H9 (cell line): ENCODE results near the gene FDX2. TPM values are rescaled to one million over a fixed set of nuclear protein-coding genes. Genes with fewer than 3 reads are reported as not detected.

Source experiments
- DNase-seq: peaks from one replicate; pipeline ENCODE4 v3.0.0-alpha.2; 2017
- H2AFZ ChIP-seq: one replicate; pipeline ENCODE4 v1.6.1; 2013; ENCODE audit warnings: mild to moderate bottlenecking, low read length, control low read depth, moderate library complexity
- H2AK5ac ChIP-seq: 2 replicates; pipeline ENCODE4 v1.6.1; 2013; ENCODE audit warnings: low read length, control low read depth, mixed read lengths; ENCODE audit not compliant: insufficient read length
- H2BK120ac ChIP-seq: one replicate; pipeline ENCODE4 v1.6.1; 2013; ENCODE audit warnings: low read depth, mild to moderate bottlenecking, low read length, control low read depth, inconsistent platforms; ENCODE audit not compliant: poor library complexity, severe bottlenecking
- H2BK12ac ChIP-seq: 2 replicates; pipeline ENCODE4 v1.6.1; 2013; ENCODE audit warnings: low read length, control low read depth, mixed read lengths, low read depth; ENCODE audit not compliant: insufficient read length
- H2BK15ac ChIP-seq: 2 replicates; pipeline ENCODE4 v1.6.1; 2013; ENCODE audit warnings: low read depth, low read length, control low read depth
- H2BK20ac ChIP-seq: one replicate; pipeline ENCODE4 v1.6.1; 2013; ENCODE audit warnings: low read depth, mild to moderate bottlenecking, low read length, control low read depth, inconsistent platforms; ENCODE audit not compliant: poor library complexity, severe bottlenecking
- H2BK5ac ChIP-seq: 2 replicates; pipeline ENCODE4 v1.6.1; 2013; ENCODE audit warnings: low read length, control low read depth, mixed read lengths; ENCODE audit not compliant: insufficient read length
- H3K14ac ChIP-seq: 2 replicates; pipeline ENCODE4 v1.6.1; 2013; ENCODE audit warnings: low read length, control low read depth; ENCODE audit not compliant: insufficient read depth
- H3K18ac ChIP-seq: 2 replicates; pipeline ENCODE4 v1.6.1; 2013; ENCODE audit warnings: low read depth, mild to moderate bottlenecking, mixed read lengths, low read length, control low read depth; ENCODE audit not compliant: insufficient read length
- H3K23ac ChIP-seq: 2 replicates; pipeline ENCODE4 v1.6.1; 2013; ENCODE audit warnings: low read length, control low read depth, mixed read lengths, low read depth; ENCODE audit not compliant: insufficient read length
- H3K23me2 ChIP-seq: 2 replicates; pipeline ENCODE4 v1.6.1; 2013; ENCODE audit warnings: low read depth, mild to moderate bottlenecking, mixed read lengths, low read length, control low read depth; ENCODE audit not compliant: insufficient read length, poor library complexity, severe bottlenecking
- H3K27ac ChIP-seq: 2 replicates; pipeline ENCODE4 v1.5.1; 2013; ENCODE audit warnings: low read length, control low read depth, mixed read lengths, low read depth; ENCODE audit not compliant: insufficient read length
- H3K27me3 ChIP-seq: 2 replicates; pipeline ENCODE4 v1.6.1; 2013; ENCODE audit warnings: low read length, control low read depth, inconsistent platforms; ENCODE audit not compliant: insufficient read depth
- H3K4ac ChIP-seq: 2 replicates; pipeline ENCODE4 v1.6.1; 2013; ENCODE audit warnings: low read depth, mild to moderate bottlenecking, control low read depth, inconsistent platforms, low read length, moderate library complexity
- H3K4me1 ChIP-seq: 2 replicates; pipeline ENCODE4 v1.6.1; 2013; ENCODE audit warnings: low read length, control low read depth, inconsistent platforms; ENCODE audit not compliant: insufficient read depth
- H3K4me2 ChIP-seq: 2 replicates; pipeline ENCODE4 v1.6.1; 2013; ENCODE audit warnings: low read length, control low read depth, mixed read lengths; ENCODE audit not compliant: insufficient read length, insufficient read depth
- H3K56ac ChIP-seq: 2 replicates; pipeline ENCODE4 v1.6.1; 2013; ENCODE audit warnings: low read depth, mild to moderate bottlenecking, mixed read lengths, low read length, control low read depth; ENCODE audit not compliant: insufficient read length
- H3K79me1 ChIP-seq: 2 replicates; pipeline ENCODE4 v1.6.1; 2013; ENCODE audit warnings: low read depth, mild to moderate bottlenecking, moderate library complexity, low read length, control low read depth, inconsistent platforms; ENCODE audit not compliant: insufficient read depth, poor library complexity, severe bottlenecking
- H3K79me2 ChIP-seq: 2 replicates; pipeline ENCODE4 v1.6.1; 2013; ENCODE audit warnings: low read length, control low read depth, inconsistent platforms; ENCODE audit not compliant: insufficient read depth
- H3K9ac ChIP-seq: 2 replicates; pipeline ENCODE4 v1.6.1; 2013; ENCODE audit warnings: low read length, control low read depth, mixed read lengths; ENCODE audit not compliant: insufficient read length; ENCODE audit errors: extremely low read depth
- H3K9me3 ChIP-seq: one replicate; pipeline ENCODE4 v1.6.1; 2013; ENCODE audit warnings: low read depth, low read length, inconsistent platforms; ENCODE audit not compliant: control insufficient read depth
- H3T11ph ChIP-seq: one replicate; pipeline ENCODE4 v1.6.1; 2013; ENCODE audit warnings: mild to moderate bottlenecking, low read length, control low read depth, inconsistent platforms
- H4K20me1 ChIP-seq: one replicate; pipeline ENCODE4 v1.6.1; 2013; ENCODE audit not compliant: control insufficient read depth, insufficient read length, insufficient read depth
- H4K5ac ChIP-seq: 2 replicates; pipeline ENCODE4 v1.6.1; 2013; ENCODE audit warnings: low read depth, mild to moderate bottlenecking, mixed read lengths, low read length, control low read depth; ENCODE audit not compliant: insufficient read length
- H4K8ac ChIP-seq: replicated peaks from 2 replicates; pipeline ENCODE4 v1.6.1; 2013; ENCODE audit warnings: low read length, control low read depth, mixed read lengths, low read depth; ENCODE audit not compliant: insufficient read length
- H4K91ac ChIP-seq: 2 replicates; pipeline ENCODE4 v1.6.1; 2013; ENCODE audit warnings: low read depth, mild to moderate bottlenecking, moderate library complexity, mixed read lengths, low read length, control low read depth; ENCODE audit not compliant: insufficient read length
- H3K27ac Mint-ChIP-seq, 3 experiments: 2 replicates in 2 of 3; 3 replicates in 1 of 3; pipeline ENCODE4 v1.8.0; 2020 to 2021; ENCODE audit warnings: mixed read lengths in 3 of 3, mild to moderate bottlenecking in 1 of 3, moderate library complexity in 1 of 3
- H3K27me3 Mint-ChIP-seq: 2 replicates; pipeline ENCODE4 v1.8.0; 2021; ENCODE audit warnings: low read depth, mild to moderate bottlenecking, moderate library complexity, mixed read lengths
- H3K36me3 Mint-ChIP-seq, 3 experiments: 2 replicates in 2 of 3; 3 replicates in 1 of 3; pipeline ENCODE4 v1.8.0; 2020 to 2021; ENCODE audit warnings: low read depth in 3 of 3, mixed read lengths in 3 of 3; ENCODE audit not compliant: insufficient read depth in 1 of 3
- H3K4me1 Mint-ChIP-seq, 2 experiments: 2 replicates each; pipeline ENCODE4 v1.8.0; 2020; ENCODE audit warnings: mixed read lengths in 2 of 2
- H3K4me3 Mint-ChIP-seq, 2 experiments: 2 replicates in 1 of 2; 3 replicates in 1 of 2; pipeline ENCODE4 v1.8.0; 2020 to 2021; ENCODE audit warnings: mild to moderate bottlenecking in 2 of 2, mixed read lengths in 2 of 2, moderate library complexity in 1 of 2
- H3K9me3 Mint-ChIP-seq, 2 experiments: 2 replicates in 1 of 2; 3 replicates in 1 of 2; pipeline ENCODE4 v1.8.0; 2020; ENCODE audit warnings: mild to moderate bottlenecking in 2 of 2, mixed read lengths in 2 of 2, moderate library complexity in 1 of 2
- WGBS: extraction: QIAGEN DNeasy Blood & Tissue Kit; methylation state at CpG from one replicate; pipeline ENCODE4 v1.1.7; 2013; ENCODE audit warnings: missing lambda C conversion rate, low lambda C conversion rate, mixed read lengths; ENCODE audit not compliant: insufficient read length; ENCODE audit errors: extremely low coverage; 5-methylcytosine and 5-hydroxymethylcytosine counted together
- total RNA-seq: library from RNA; stranded (reverse); gene quantifications from 2 replicates; pipeline ENCODE4 v1.2.1, GENCODE V29; 2021
- TF ChIP-seq, protein P1 (sequence below): fragments of 200-600 bp; sonication (generic); conservative IDR thresholded peaks from 3 replicates; pipeline ENCODE4 v1.8.0; 2021; ENCODE audit warnings: antibody characterized with exemption, mild to moderate bottlenecking

FDX2 gene
- total RNA-seq, 1 experiment from 2014 or later, result 27.7 TPM

DNA sequence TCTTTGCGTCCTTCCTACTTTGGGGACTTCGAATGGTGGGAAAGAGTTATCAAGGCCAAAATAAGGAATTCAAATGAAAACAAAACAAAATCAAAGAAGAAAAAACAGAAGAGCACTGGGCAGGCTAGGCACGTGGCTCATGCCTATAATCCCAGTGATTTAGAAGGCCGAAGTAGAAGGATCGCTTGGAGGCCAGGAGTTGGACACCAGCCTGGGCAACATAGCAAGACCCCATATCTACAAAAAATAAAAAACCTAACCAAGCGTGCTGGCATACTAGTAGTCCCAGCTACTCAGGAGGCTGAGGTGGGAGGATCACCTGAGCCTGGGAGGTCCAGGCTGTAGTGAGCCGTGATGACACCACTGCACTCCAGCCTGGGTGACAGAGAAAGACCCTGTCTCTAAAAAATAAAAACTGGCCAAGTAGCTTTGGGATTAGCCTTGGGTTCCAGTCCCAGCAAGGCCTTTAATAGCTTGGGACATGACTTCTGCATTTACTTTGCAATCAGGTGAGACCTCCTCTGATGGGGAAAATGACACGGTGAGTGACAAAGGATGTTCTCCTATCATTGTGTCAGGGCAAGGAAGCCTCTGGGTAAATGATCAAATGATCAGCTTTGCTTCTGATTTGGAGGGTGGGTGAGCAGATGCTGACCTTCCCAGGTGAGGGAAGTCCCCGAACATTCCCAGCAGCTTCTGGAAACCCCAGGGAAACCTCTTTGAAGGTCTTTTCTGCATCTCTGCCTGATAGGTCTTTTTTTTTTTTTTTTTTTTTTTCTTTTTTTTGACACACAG is 37.8 kb downstream of the FDX2 start:
- no peak overlapping the region for H3K56ac ChIP-seq
- no peak overlapping the region for H4K91ac ChIP-seq
- Mint-ChIP-seq H3K36me3 (no peaks in the 10 kb centered on the region; a peak in 1 of 7 replicates), H3K4me1 (peaks cover 0 to 5% of the 10 kb centered on the region in 2 experiments; a peak in 1 of 4 replicates), H3K9me3 (no peaks in the 10 kb centered on the region), H3K4me3 (no peak overlapping the region), H3K27ac (no peak overlapping the region; a peak in 1 of 7 replicates), H3K27me3 (peaks cover 19% of the 10 kb centered on the region)
- no peak overlapping the region for H2BK120ac ChIP-seq
- H2BK20ac ChIP-seq, result no peak overlapping the region
- no peak overlapping the region for H2BK5ac ChIP-seq
- no peak overlapping the region for H3K4ac ChIP-seq
- H2AK5ac ChIP-seq, result no peak overlapping the region
- H2AFZ ChIP-seq, result no peak overlapping the region
- TF ChIP-seq, protein P1, sequence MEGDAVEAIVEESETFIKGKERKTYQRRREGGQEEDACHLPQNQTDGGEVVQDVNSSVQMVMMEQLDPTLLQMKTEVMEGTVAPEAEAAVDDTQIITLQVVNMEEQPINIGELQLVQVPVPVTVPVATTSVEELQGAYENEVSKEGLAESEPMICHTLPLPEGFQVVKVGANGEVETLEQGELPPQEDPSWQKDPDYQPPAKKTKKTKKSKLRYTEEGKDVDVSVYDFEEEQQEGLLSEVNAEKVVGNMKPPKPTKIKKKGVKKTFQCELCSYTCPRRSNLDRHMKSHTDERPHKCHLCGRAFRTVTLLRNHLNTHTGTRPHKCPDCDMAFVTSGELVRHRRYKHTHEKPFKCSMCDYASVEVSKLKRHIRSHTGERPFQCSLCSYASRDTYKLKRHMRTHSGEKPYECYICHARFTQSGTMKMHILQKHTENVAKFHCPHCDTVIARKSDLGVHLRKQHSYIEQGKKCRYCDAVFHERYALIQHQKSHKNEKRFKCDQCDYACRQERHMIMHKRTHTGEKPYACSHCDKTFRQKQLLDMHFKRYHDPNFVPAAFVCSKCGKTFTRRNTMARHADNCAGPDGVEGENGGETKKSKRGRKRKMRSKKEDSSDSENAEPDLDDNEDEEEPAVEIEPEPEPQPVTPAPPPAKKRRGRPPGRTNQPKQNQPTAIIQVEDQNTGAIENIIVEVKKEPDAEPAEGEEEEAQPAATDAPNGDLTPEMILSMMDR, result no peak
- H3K4me1 ChIP-seq, result no peaks in the 10 kb centered on the region
- no peaks in the 10 kb centered on the region for H3K79me2 ChIP-seq
- H3K4me2 ChIP-seq, result no peak overlapping the region
- no peaks in the 10 kb centered on the region for H3K79me1 ChIP-seq
- no peak overlapping the region for H3K18ac ChIP-seq
- no peak overlapping the region for H3K14ac ChIP-seq
- no peak overlapping the region for H4K5ac ChIP-seq
- H3K27ac ChIP-seq, result no peak overlapping the region
- no peak overlapping the region for H3T11ph ChIP-seq
- no peak for DNase-seq
- H3K23ac ChIP-seq, result no peak overlapping the region
- H3K23me2 ChIP-seq, result no peaks in the 10 kb centered on the region
- H3K9ac ChIP-seq, result no peak overlapping the region
- H2BK15ac ChIP-seq, result no peak overlapping the region
- WGBS, result no CpG with 5 or more reads among the region's 9 CpGs
- H3K27me3 ChIP-seq, result no peaks in the 10 kb centered on the region
- H4K8ac ChIP-seq, result no peak overlapping the region
- no peaks in the 10 kb centered on the region for H3K9me3 ChIP-seq
- H2BK12ac ChIP-seq, result no peak overlapping the region
- H4K20me1 ChIP-seq, result no peaks in the 10 kb centered on the region
